ENCODE measurements around the gene THG1L. TPM values are rescaled to one million over a fixed set of nuclear protein-coding genes. Genes with fewer than 3 reads are reported as not detected.

THG1L gene
- total RNA-seq, 5 donors from 2014 or later (not counting 1 experiment from before 2014, with no cell fraction given) = 8.9 to 10.9 (median 9.4) TPM

DNA sequence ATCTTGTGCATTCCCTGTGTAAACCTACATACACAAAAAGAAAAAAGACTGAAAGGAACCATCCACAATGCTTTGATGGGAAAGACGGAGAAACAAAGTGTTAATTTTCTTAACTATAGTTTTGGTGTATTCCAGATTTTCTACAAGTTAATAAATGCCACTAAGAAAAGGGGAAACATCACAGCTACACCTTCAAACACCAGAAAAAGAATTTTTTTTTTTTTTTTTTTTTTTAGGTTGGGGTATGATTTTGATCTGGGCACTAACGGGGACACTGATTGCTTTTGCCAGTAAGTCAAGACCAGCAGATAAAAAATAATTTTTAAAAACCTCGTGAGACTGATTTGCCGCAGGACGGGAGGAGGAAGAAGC lies 334 bp upstream of the THG1L start:
- Histone ChIP-seq H3K4me1 (ENCODE audit: control insufficient read depth in 1 of 2, extremely low read depth in 1 of 2, insufficient read depth in 2 of 2, low read length in 2 of 2) (peaks cover 0 to 13% of the 10 kb centered on the region in 2 experiments), H3K4me3 (ENCODE audit: control insufficient read depth in 1 of 2, extremely low read depth in 1 of 2, low read length in 1 of 2) (peak overlapping the region; percentile 82 to 86), H3K36me3 (ENCODE audit: control insufficient read depth in 2 of 2, extremely low read depth in 1 of 2, insufficient read depth in 1 of 2, low read length in 1 of 2) (peaks cover 0 to 18% of the 10 kb centered on the region in 2 donors), H3K9me3 (no peaks in the 10 kb centered on the region), H3K27me3 (replicated peaks in 1 of 2; ENCODE audit: control insufficient read depth in 2 of 2, extremely low read depth in 1 of 2, insufficient read depth in 2 of 2, low read length in 1 of 2) (no peaks in the 10 kb centered on the region), H3K27ac (ENCODE audit: low read length) (peak overlapping the region; percentile 78)
- ChIA-PET CTCF (interaction anchor here (0.6 to 2.9 kb wide), 8 partner anchors 12 to 833 kb away, joined by 3 to 44 read pairs (median 4); partner anchors contain the start of gene LSM11 (in 2 of the 2)), POLR2A (interaction anchor here (0.6 kb wide), 4 partner anchors 10 to 590 kb away, joined by 3 to 9 read pairs (median 6); no protein-coding TSS in a partner anchor)
- peak overlapping the region; percentile 93 to 97 (median 96) for H3K4me3 Mint-ChIP-seq
- peaks cover 14 to 29% (median 25%) of the 10 kb centered on the region in 3 donors for H3K4me1 Mint-ChIP-seq
- ATAC-seq (replicated peaks in 1 of 4) (no peak), DNase-seq (no peak)
- H3K27ac Mint-ChIP-seq = peak overlapping the region; percentile 96 to 97
- H3K27me3 Mint-ChIP-seq = no peaks in the 10 kb centered on the region
- H3K9me3 Mint-ChIP-seq = no peaks in the 10 kb centered on the region
- peaks cover 15% of the 10 kb centered on the region for H3K36me3 Mint-ChIP-seq
- WGBS (ENCODE audit: insufficient coverage) = no CpG with 5 or more reads among the region's 5 CpGs

DNA sequence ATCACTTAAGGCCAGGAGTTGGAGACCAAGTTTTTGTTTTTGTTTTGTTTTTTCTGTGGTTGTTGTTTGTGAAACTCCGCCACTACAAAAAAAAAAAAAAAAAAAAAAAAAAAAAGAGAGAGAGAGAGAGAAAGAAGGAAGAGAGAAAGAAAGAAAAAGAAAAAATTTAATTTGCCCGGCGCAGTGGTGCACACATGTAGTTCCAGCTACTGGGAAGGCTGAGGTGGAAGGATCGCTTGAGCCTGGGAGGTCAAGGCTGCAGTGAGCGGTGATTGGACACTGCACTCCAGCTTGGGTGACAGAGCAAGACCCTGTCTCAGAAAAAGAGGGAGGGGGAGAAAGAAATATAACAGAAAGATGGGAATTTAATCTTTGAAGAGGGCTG lies 902 bp downstream of the THG1L start:
- 100% methylated on average over 4 of the region's 5 CpGs for WGBS (ENCODE audit: insufficient coverage)
- peak overlapping the region in 1 of 2 donors; percentile 86 for H3K4me3 ChIP-seq (ENCODE audit: control insufficient read depth in 1 of 2, extremely low read depth in 1 of 2, low read length in 1 of 2)

DNA sequence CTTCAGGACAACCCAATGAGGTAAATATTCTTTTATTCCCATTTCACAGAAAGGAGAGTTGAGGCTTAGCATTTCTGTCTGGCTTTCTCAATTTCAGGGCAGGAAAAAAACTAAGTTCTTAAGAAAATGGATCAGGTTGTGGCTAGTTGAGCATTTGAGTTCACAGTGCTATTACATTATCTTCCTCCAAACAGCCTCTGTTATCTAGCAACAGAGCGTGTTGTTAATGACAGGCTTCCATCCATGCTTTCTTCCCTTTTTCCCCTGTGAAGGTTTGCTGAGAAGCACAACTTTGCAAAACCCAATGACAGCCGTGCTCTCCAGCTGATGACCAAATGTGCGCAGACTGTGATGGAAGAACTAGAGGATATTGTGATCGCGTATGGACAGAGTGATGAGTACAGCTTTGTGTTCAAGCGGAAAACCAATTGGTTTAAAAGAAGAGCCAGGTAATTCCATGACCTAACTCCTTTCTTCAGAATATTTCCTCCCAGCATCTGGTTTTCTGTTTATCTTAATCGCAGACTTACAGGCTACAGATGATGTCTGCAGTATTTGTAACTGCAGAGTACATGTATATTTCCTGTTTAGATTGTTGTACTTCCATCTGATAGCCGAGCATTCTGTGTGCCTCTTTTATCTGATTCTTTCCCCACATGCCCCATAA lies 1.5 kb downstream of the THG1L start:
- H3K27me3 Mint-ChIP-seq = no peaks in the 10 kb centered on the region
- peaks cover 14 to 29% (median 25%) of the 10 kb centered on the region in 3 donors for H3K4me1 Mint-ChIP-seq
- no CpG with 5 or more reads among the region's 8 CpGs for WGBS (ENCODE audit: insufficient coverage)
- no peak for DNase-seq
- no peak for ATAC-seq (replicated peaks in 1 of 4)
- CTCF ChIA-PET = interaction anchor here (0.7 to 2.9 kb wide), 3 partner anchors 10 to 475 kb away, joined by 4 to 44 read pairs (median 12); partner anchors contain the start of gene LSM11 (in 2 of the 2)
- no peak overlapping the region for H3K27ac Mint-ChIP-seq
- POLR2A ChIA-PET = no interaction called here
- Histone ChIP-seq H3K27me3 (replicated peaks in 1 of 2; ENCODE audit: control insufficient read depth in 2 of 2, extremely low read depth in 1 of 2, insufficient read depth in 2 of 2, low read length in 1 of 2) (no peaks in the 10 kb centered on the region), H3K9me3 (no peaks in the 10 kb centered on the region), H3K4me1 (ENCODE audit: control insufficient read depth in 1 of 2, extremely low read depth in 1 of 2, insufficient read depth in 2 of 2, low read length in 2 of 2) (peaks cover 0 to 13% of the 10 kb centered on the region in 2 experiments), H3K4me3 (ENCODE audit: control insufficient read depth in 1 of 2, extremely low read depth in 1 of 2, low read length in 1 of 2) (no peak overlapping the region), H3K27ac (ENCODE audit: low read length) (no peak overlapping the region), H3K36me3 (ENCODE audit: control insufficient read depth in 2 of 2, extremely low read depth in 1 of 2, insufficient read depth in 1 of 2, low read length in 1 of 2) (peaks cover 0 to 19% of the 10 kb centered on the region in 2 donors)
- H3K4me3 Mint-ChIP-seq = peak overlapping the region; percentile 43 to 97 (median 93)
- peaks cover 22% of the 10 kb centered on the region for H3K36me3 Mint-ChIP-seq
- no peaks in the 10 kb centered on the region for H3K9me3 Mint-ChIP-seq

More for the DNA sequence above, 902 bp downstream of the THG1L start:
- peaks cover 0 to 13% of the 10 kb centered on the region in 2 experiments for H3K4me1 ChIP-seq (ENCODE audit: control insufficient read depth in 1 of 2, extremely low read depth in 1 of 2, insufficient read depth in 2 of 2, low read length in 2 of 2)
- peak overlapping the region; percentile 93 to 97 (median 96) for H3K4me3 Mint-ChIP-seq
- H3K9me3 Mint-ChIP-seq = no peaks in the 10 kb centered on the region
- no peaks in the 10 kb centered on the region for H3K27me3 Mint-ChIP-seq
- no peaks in the 10 kb centered on the region for H3K9me3 ChIP-seq
- ChIA-PET CTCF (interaction anchor here (0.6 to 2.9 kb wide), 5 partner anchors 10 to 474 kb away, joined by 3 to 44 read pairs (median 5); partner anchors contain the start of gene LSM11 (in 2 of the 2)), POLR2A (interaction anchor here in 1 of 2 donors (1.0 kb wide), 1 partner anchor 301 kb away, joined by 3 read pairs; no protein-coding TSS in a partner anchor)
- DNase-seq = no peak
- no peak for ATAC-seq (replicated peaks in 1 of 4)
- peaks cover 14 to 29% (median 25%) of the 10 kb centered on the region in 3 donors for H3K4me1 Mint-ChIP-seq
- peaks cover 0 to 18% of the 10 kb centered on the region in 2 donors for H3K36me3 ChIP-seq (ENCODE audit: control insufficient read depth in 2 of 2, extremely low read depth in 1 of 2, insufficient read depth in 1 of 2, low read length in 1 of 2)
- H3K27ac Mint-ChIP-seq = peak overlapping the region; percentile 37 to 96
- peaks cover 19% of the 10 kb centered on the region for H3K36me3 Mint-ChIP-seq
- no peaks in the 10 kb centered on the region for H3K27me3 ChIP-seq (replicated peaks in 1 of 2; ENCODE audit: control insufficient read depth in 2 of 2, extremely low read depth in 1 of 2, insufficient read depth in 2 of 2, low read length in 1 of 2)
- H3K27ac ChIP-seq (ENCODE audit: low read length) = no peak overlapping the region

DNA sequence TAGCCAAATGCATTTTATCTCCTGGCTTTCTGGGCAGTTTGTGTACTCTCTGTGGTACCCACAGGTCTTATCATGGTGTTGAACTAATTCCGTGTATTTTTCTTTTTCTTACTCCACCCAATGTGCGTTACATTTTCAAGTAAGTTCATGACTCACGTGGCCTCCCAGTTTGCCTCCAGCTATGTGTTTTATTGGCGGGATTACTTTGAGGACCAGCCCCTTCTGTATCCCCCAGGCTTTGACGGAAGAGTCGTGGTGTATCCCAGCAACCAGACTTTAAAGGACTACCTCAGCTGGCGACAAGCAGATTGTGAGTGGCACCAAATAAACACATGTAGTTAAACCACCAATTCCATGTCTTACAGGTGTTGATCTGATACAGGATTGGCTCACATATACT lies 3.2 kb downstream of the THG1L start:
- Mint-ChIP-seq H3K27me3 (no peaks in the 10 kb centered on the region), H3K4me1 (peaks cover 14 to 27% (median 25%) of the 10 kb centered on the region in 3 donors), H3K9me3 (no peaks in the 10 kb centered on the region), H3K36me3 (peaks cover 33% of the 10 kb centered on the region), H3K4me3 (no peak overlapping the region), H3K27ac (no peak overlapping the region)
- WGBS (ENCODE audit: insufficient coverage) = 93% methylated on average over 3 of the region's 7 CpGs
- DNase-seq (no peak), ATAC-seq (replicated peaks in 1 of 4) (no peak)
- Histone ChIP-seq H3K4me1 (ENCODE audit: control insufficient read depth in 1 of 2, extremely low read depth in 1 of 2, insufficient read depth in 2 of 2, low read length in 2 of 2) (peaks cover 0 to 13% of the 10 kb centered on the region in 2 experiments), H3K9me3 (no peaks in the 10 kb centered on the region), H3K27me3 (replicated peaks in 1 of 2; ENCODE audit: control insufficient read depth in 2 of 2, extremely low read depth in 1 of 2, insufficient read depth in 2 of 2, low read length in 1 of 2) (no peaks in the 10 kb centered on the region), H3K36me3 (ENCODE audit: control insufficient read depth in 2 of 2, extremely low read depth in 1 of 2, insufficient read depth in 1 of 2, low read length in 1 of 2) (peaks cover 0 to 24% of the 10 kb centered on the region in 2 donors), H3K4me3 (ENCODE audit: control insufficient read depth in 1 of 2, extremely low read depth in 1 of 2, low read length in 1 of 2) (no peak overlapping the region), H3K27ac (ENCODE audit: low read length) (no peak overlapping the region)
- CTCF ChIA-PET = interaction anchor here in 1 of 2 donors (0.8 kb wide), 1 partner anchor 9 kb away, joined by 4 read pairs; no protein-coding TSS in a partner anchor
- POLR2A ChIA-PET = interaction anchor here in 1 of 2 donors (0.7 kb wide), 1 partner anchor 893 kb away, joined by 3 read pairs; no protein-coding TSS in a partner anchor

DNA sequence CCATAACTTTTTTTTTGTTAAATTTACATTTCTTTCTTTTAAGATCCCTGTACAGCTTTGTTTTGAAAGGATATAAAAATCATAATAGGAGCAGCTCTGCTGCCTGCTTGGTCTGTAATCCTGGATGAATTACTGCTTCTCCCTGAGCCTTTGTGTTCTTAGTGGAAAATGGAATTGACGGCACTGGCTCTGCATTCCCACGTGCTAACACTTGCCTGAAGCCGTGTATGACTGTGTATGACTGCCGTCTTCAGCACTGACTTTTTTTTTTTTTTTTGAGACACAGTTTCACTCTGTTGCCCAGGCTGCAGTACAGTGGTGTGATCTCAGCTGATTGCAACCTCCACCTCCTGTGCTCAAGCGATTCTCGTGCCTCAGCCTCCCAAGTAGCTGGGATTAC lies 4.8 kb downstream of the THG1L start:
- Mint-ChIP-seq H3K27me3 (no peaks in the 10 kb centered on the region), H3K36me3 (peaks cover 38% of the 10 kb centered on the region), H3K27ac (no peak overlapping the region), H3K9me3 (no peaks in the 10 kb centered on the region), H3K4me3 (no peak overlapping the region), H3K4me1 (peaks cover 14 to 22% (median 20%) of the 10 kb centered on the region in 3 donors)
- Histone ChIP-seq H3K4me3 (ENCODE audit: control insufficient read depth in 1 of 2, extremely low read depth in 1 of 2, low read length in 1 of 2) (no peak overlapping the region), H3K27me3 (replicated peaks in 1 of 2; ENCODE audit: control insufficient read depth in 2 of 2, extremely low read depth in 1 of 2, insufficient read depth in 2 of 2, low read length in 1 of 2) (no peaks in the 10 kb centered on the region), H3K27ac (ENCODE audit: low read length) (no peak overlapping the region), H3K9me3 (no peaks in the 10 kb centered on the region), H3K4me1 (ENCODE audit: control insufficient read depth in 1 of 2, extremely low read depth in 1 of 2, insufficient read depth in 2 of 2, low read length in 2 of 2) (peaks cover 0 to 12% of the 10 kb centered on the region in 2 experiments), H3K36me3 (ENCODE audit: control insufficient read depth in 2 of 2, extremely low read depth in 1 of 2, insufficient read depth in 1 of 2, low read length in 1 of 2) (peaks cover 0 to 24% of the 10 kb centered on the region in 2 donors)
- 85% methylated on average over 4 of the region's 6 CpGs for WGBS (ENCODE audit: insufficient coverage)
- ATAC-seq (replicated peaks in 1 of 4) (no peak), DNase-seq (no peak)
- ChIA-PET CTCF (interaction anchor here in 1 of 2 donors (0.7 kb wide), 1 partner anchor 63 kb away, joined by 4 read pairs; no protein-coding TSS in a partner anchor), POLR2A (no interaction called here)

DNA sequence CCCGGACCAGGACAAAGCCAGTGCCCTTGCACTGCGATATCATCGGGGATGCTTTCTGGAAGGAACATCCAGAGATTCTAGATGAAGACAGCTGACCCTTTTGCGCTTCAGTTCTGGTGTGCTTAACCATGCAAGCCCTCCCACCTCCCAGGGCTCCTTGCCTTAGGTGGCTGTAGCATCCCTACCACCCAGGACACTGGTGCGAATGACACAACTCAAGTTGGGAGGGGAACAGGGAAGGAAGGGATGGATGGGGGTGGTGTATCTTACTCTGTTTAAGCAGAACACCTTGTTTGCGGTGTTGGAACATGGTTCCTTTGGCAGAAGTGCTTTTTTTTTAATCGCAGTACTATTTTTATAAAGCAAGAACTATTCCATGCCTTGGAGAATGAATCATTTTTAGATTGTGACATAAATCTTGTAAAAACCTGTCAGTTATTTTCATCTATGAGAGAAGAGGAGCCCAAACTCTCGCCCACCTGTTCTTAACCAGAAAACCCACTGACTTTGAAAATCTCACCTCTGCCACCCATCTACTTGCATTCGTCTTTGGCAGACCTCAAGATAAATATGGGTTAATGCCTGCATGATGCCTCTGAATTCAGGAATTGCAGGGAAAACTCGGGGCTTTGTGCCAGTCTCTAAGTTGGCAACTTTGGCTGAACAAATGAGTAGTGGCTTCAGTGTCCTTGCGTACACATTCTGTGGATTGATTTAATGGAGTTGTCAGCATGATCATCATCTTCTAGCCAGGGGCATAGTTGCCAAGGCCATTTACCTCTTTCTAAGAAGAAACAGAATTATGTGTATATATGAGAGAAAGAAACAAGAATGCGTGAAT lies 8.4 kb downstream of the THG1L start:
- Histone ChIP-seq H3K9me3 (no peaks in the 10 kb centered on the region), H3K27me3 (replicated peaks in 1 of 2; ENCODE audit: control insufficient read depth in 2 of 2, extremely low read depth in 1 of 2, insufficient read depth in 2 of 2, low read length in 1 of 2) (no peaks in the 10 kb centered on the region), H3K27ac (ENCODE audit: low read length) (no peak overlapping the region), H3K36me3 (ENCODE audit: control insufficient read depth in 2 of 2, extremely low read depth in 1 of 2, insufficient read depth in 1 of 2, low read length in 1 of 2) (peaks cover 0 to 9% of the 10 kb centered on the region in 2 donors), H3K4me3 (ENCODE audit: control insufficient read depth in 1 of 2, extremely low read depth in 1 of 2, low read length in 1 of 2) (no peak overlapping the region), H3K4me1 (ENCODE audit: control insufficient read depth in 1 of 2, extremely low read depth in 1 of 2, insufficient read depth in 2 of 2, low read length in 2 of 2) (peaks cover 5 to 10% of the 10 kb centered on the region in 2 experiments)
- ATAC-seq (replicated peaks in 1 of 4) (no peak), DNase-seq (no peak)
- Mint-ChIP-seq H3K36me3 (peaks cover 28% of the 10 kb centered on the region), H3K4me1 (peaks cover 12 to 16% (median 14%) of the 10 kb centered on the region in 3 donors), H3K4me3 (no peak overlapping the region), H3K27ac (no peak overlapping the region), H3K27me3 (no peaks in the 10 kb centered on the region), H3K9me3 (no peaks in the 10 kb centered on the region)
- POLR2A ChIA-PET = no interaction called here
- WGBS (ENCODE audit: insufficient coverage) = 93% methylated on average over 5 of the region's 12 CpGs
- CTCF ChIA-PET = interaction anchor here in 1 of 2 donors (0.8 kb wide), 1 partner anchor 305 kb away, joined by 4 read pairs; no protein-coding TSS in a partner anchor

Measured in T-cell (primary cell).